ENCODE measurements around the gene MEOX1. TPM values are rescaled to one million over a fixed set of nuclear protein-coding genes. Genes with fewer than 3 reads are reported as not detected.
"Not testable (repeated sequence)": the region's sequence is repeated elsewhere in the genome, so short reads cannot be mapped to it uniquely, and the experiment has no call there.

The MEOX1 gene
- total RNA-seq, 1 experiment from 2014 or later: not detected

- no peak for TF ChIP-seq JAZF1 (CRISPR knock-in tag; IDR thresholded peaks at IDR 0.05)
- TF ChIP-seq IRF1 (CRISPR knock-in tag; IDR thresholded peaks at IDR 0.05): no peak
- TF ChIP-seq ZNF671 (CRISPR knock-in tag; IDR thresholded peaks at IDR 0.05): no peak
- no peak for TF ChIP-seq ZNF396 (CRISPR knock-in tag; IDR thresholded peaks at IDR 0.05; ENCODE audit: borderline replicate concordance)
- no peak for TF ChIP-seq ZSCAN18 (CRISPR knock-in tag; IDR thresholded peaks at IDR 0.05)
- no peak for TF ChIP-seq ZBTB43 (CRISPR knock-in tag; IDR thresholded peaks at IDR 0.05)
- no peak for TF ChIP-seq KAT7 (CRISPR knock-in tag; IDR thresholded peaks at IDR 0.05; ENCODE audit: borderline replicate concordance)
- no peak for TF ChIP-seq TEAD1 (CRISPR knock-in tag; IDR thresholded peaks at IDR 0.05)
- no peak for TF ChIP-seq ZNF281 (CRISPR knock-in tag; IDR thresholded peaks at IDR 0.05)
- TF ChIP-seq AFF4 (CRISPR knock-in tag; IDR thresholded peaks at IDR 0.05; ENCODE audit: borderline replicate concordance): no peak
- H3K9me3 Mint-ChIP-seq: no peaks in the 10 kb centered on the region
- H3K4me3 Mint-ChIP-seq: no peak overlapping the region
- ChIA-PET POLR2A (no interaction called here), CTCF (interaction anchor here (18.3 kb wide), 1 partner anchor 72 kb away, joined by 476 read pairs; the partner anchor contains the start of gene SOST)
- peaks cover 8% of the 10 kb centered on the region for H3K4me1 Mint-ChIP-seq
- H3K27me3 Mint-ChIP-seq (ENCODE audit: low read depth): no peaks in the 10 kb centered on the region
- no peaks in the 10 kb centered on the region for H3K36me3 Mint-ChIP-seq
- ATAC-seq (no peak), DNase-seq (ENCODE audit: low spot score) (no peak)
- no peak overlapping the region for H3K27ac Mint-ChIP-seq
These were observed 27.4 kb upstream of the MEOX1 start for GRCh38 chr17:43689131-43689530.

- H3K4me3 Mint-ChIP-seq; ATAC-seq; H3K27me3 Mint-ChIP-seq (ENCODE audit: low read depth); H3K4me1 Mint-ChIP-seq; H3K9me3 Mint-ChIP-seq; H3K36me3 Mint-ChIP-seq; DNase-seq (ENCODE audit: low spot score); H3K27ac Mint-ChIP-seq; POLR2A ChIA-PET: not testable (repeated sequence)
- CTCF ChIA-PET: interaction anchor here (0.8 kb wide), 1 partner anchor 69 kb away, joined by 7 read pairs; no protein-coding TSS in a partner anchor
- 0 out of 2 replicates have a peak, but pooled peaks have one; percentile 17 for TF ChIP-seq ZNF121 (CRISPR knock-in tag; IDR thresholded peaks at IDR 0.05)
These were observed 25.2 kb upstream of the MEOX1 start for GRCh38 chr17:43686957-43687356.
